Stomach (tissue), 4 donors: Measurements from ENCODE around the gene HS6ST2.

Source experiments
- EP300 ChIP-seq: sonication (generic); formaldehyde crosslinking; IDR thresholded peaks from one replicate; pipeline ENCODE4 v1.6.1; 2017; ENCODE audit warnings: antibody characterized with exemption
- POLR2A ChIP-seq, 4 donors: fragments of 450-650 bp; IDR thresholded peaks; one replicate each; pipeline ENCODE4 v1.6.1; 2016; ENCODE audit warnings: antibody characterized with exemption in 4 of 4, control low read depth in 2 of 4, mild to moderate bottlenecking in 1 of 4, moderate library complexity in 1 of 4
- TF ChIP-seq, protein P1 (sequence below), 7 experiments: fragments of 450-650 bp in 4 of 7; fragments of 200-600 bp in 3 of 7; sonication (generic) in 3 of 7; IDR thresholded peaks; one replicate each; pipeline ENCODE4 v1.5.1; 2016 to 2019; ENCODE audit warnings: antibody characterized with exemption in 7 of 7, control low read depth in 2 of 7, mild to moderate bottlenecking in 1 of 7

DNA sequence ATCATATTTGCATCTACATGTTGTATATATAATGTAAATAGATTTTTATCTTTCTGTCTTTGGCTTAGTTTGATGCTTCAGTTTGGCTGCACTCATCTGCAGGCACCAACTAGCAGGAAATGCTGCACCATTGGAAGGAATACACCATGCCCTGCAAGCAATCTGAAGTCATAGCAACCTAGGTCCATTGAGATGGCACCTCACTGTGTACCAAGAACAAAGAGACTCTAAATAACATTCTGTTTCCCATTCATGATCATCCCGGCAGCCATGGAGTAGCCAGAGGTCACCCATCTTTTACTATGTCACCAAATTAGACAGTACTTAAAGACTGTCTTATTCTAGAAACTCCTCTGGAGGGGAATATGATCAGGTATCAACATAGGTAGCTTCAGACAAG lies 40.8 kb upstream of the HS6ST2 start:
- TF ChIP-seq, protein P1, sequence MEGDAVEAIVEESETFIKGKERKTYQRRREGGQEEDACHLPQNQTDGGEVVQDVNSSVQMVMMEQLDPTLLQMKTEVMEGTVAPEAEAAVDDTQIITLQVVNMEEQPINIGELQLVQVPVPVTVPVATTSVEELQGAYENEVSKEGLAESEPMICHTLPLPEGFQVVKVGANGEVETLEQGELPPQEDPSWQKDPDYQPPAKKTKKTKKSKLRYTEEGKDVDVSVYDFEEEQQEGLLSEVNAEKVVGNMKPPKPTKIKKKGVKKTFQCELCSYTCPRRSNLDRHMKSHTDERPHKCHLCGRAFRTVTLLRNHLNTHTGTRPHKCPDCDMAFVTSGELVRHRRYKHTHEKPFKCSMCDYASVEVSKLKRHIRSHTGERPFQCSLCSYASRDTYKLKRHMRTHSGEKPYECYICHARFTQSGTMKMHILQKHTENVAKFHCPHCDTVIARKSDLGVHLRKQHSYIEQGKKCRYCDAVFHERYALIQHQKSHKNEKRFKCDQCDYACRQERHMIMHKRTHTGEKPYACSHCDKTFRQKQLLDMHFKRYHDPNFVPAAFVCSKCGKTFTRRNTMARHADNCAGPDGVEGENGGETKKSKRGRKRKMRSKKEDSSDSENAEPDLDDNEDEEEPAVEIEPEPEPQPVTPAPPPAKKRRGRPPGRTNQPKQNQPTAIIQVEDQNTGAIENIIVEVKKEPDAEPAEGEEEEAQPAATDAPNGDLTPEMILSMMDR (IDR thresholded peaks at IDR 0.05): no peak
- TF ChIP-seq POLR2A (IDR thresholded peaks at IDR 0.05) (no peak), EP300 (no peak)
